HG03108 (cell line): ENCODE measurements around the gene TIGAR.

Experiments
- ATAC-seq: cut with Tn5 transposase; IDR thresholded peaks from one replicate; pipeline ENCODE4 v1.9.1; 2021; ENCODE audit warnings: moderate library complexity; ENCODE audit not compliant: unreplicated experiment

Gene TIGAR

GRCh38 chr12:4303750-4304149 is 17.3 kb upstream of the TIGAR start:
- no peak for ATAC-seq

- ATAC-seq = no peak
Observed at GRCh38 chr12:4307593-4308333, 13.2 kb upstream of the TIGAR start.

- no peak for ATAC-seq
Observed at GRCh38 chr12:4308334-4308950, 12.6 kb upstream of the TIGAR start.

GRCh38 chr12:4311776-4312175 is 9.2 kb upstream of the TIGAR start:
- ATAC-seq = no peak

GRCh38 chr12:4312251-4312650 is 8.8 kb upstream of the TIGAR start:
- no peak for ATAC-seq

GRCh38 chr12:4320497-4320852 is 538 bp upstream of the TIGAR start:
- peak; percentile 26 for ATAC-seq

GRCh38 chr12:4322726-4323125 is 1.7 kb downstream of the TIGAR start:
- no peak for ATAC-seq

GRCh38 chr12:4323396-4323795 is 2.4 kb downstream of the TIGAR start:
- ATAC-seq = no peak

GRCh38 chr12:4324366-4324765 is 3.4 kb downstream of the TIGAR start:
- no peak for ATAC-seq

GRCh38 chr12:4325966-4326365 is 5.0 kb downstream of the TIGAR start:
- ATAC-seq = no peak

GRCh38 chr12:4327293-4327692 is 6.3 kb downstream of the TIGAR start:
- no peak for ATAC-seq

GRCh38 chr12:4330203-4330602 is 9.2 kb downstream of the TIGAR start:
- ATAC-seq = no peak

GRCh38 chr12:4331221-4331620 is 10.2 kb downstream of the TIGAR start:
- ATAC-seq = no peak

GRCh38 chr12:4331842-4332241 is 10.8 kb downstream of the TIGAR start:
- no peak for ATAC-seq

GRCh38 chr12:4346931-4347330 is 25.9 kb downstream of the TIGAR start:
- no peak for ATAC-seq

- ATAC-seq = no peak
Observed at GRCh38 chr12:4353785-4354208, 32.8 kb downstream of the TIGAR start.

- no peak for ATAC-seq
Observed at GRCh38 chr12:4355156-4356040, 34.4 kb downstream of the TIGAR start.

- no peak for ATAC-seq
Observed at GRCh38 chr12:4356041-4356327, 35.0 kb downstream of the TIGAR start.

GRCh38 chr12:4366090-4366489 is 45.1 kb downstream of the TIGAR start:
- ATAC-seq = no peak

GRCh38 chr12:4369548-4369947 is 48.5 kb downstream of the TIGAR start:
- no peak for ATAC-seq

- ATAC-seq = no peak
Observed at GRCh38 chr12:4370265-4370664, 49.3 kb downstream of the TIGAR start.

GRCh38 chr12:4372653-4373052 is 51.6 kb downstream of the TIGAR start:
- ATAC-seq = no peak
